GOT3 (cell line): ENCODE measurements around the gene SSBP1.
"Not testable (repeated sequence)": the region's sequence is repeated elsewhere in the genome, so short reads cannot be mapped to it uniquely, and the experiment has no call there.

Experiments used
- DNase-seq: peaks from one replicate; lab custom pipeline; 2025; ENCODE audit warnings: mixed read lengths; lab: John Stamatoyannopoulos, UW

The SSBP1 gene, protein sequence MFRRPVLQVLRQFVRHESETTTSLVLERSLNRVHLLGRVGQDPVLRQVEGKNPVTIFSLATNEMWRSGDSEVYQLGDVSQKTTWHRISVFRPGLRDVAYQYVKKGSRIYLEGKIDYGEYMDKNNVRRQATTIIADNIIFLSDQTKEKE

DNA sequence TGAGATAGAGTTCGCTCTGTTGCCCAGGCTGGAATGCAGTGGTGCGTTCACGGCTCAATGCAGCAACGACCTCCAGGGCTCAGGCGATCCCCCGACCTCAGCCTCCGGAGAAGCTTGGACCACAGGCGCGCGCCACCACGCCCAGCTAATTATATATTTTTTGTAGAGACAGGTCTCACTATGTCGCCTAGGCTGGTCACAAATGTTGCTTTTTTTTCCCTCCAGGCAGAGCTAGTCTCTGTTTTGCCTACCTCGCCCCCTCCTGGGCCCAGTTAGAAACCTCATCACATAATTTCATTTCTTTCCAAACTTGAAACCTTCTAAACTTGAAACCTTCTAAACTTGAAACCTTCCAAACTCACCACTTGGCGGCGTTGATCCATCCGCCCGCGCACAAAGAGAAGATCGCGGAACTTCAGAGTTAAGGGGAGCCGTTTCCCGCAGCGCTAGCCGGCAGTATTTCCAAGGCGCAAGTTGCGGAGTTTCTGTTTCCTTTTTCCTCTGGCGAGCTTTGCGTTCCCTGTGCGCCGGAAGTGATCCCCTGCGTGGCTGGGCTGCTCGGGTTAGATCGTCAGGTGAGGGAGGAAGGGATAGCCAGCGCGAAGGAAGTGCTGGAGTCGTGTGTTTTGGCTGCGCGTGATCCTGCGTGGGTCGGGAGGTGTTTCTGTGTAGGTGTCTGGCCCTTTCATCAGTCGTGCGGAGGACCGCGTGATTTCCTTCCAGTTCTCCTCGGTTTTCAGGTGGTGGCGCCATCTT lies at the start of gene SSBP1:
TSS of gene SSBP1 (plus strand) at position 523 of the 756 bp plus-strand sequence. CDS start 809 bp downstream, outside the sequence.
- peak; percentile 76 for DNase-seq

DNA sequence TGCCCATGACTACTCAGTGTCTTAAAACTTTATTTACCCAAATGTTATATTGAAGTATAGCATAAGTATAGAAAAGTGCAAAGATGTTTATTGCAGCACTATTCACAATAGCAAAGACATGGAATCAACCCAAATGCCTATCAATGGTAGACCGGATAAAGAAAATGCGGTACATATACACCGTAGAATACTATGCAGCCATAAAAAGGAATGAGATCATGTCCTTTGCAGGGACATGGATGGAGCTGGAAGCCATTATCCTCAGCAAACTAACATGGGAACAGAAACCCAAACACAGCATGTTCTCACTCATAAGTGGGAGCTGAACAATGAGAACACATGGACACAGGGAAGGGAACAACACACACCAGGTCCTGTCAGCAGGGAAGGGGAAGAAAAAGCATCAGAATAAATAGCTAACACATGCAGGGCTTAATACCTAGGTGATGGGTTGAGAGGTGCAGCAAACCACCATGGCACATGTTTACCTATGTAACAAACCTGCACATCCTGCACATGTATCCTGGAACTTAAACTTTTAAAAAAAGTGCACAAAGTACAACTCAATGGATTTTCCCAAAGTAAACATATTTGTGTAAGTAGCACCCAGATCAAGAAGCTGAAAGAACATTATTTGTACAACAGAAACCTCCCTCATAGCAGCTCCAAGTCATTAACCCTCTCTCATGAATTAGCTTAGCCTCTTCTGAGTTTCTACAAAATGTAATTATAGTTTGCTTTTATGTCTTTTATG lies 48.9 kb upstream of the SSBP1 start:
- DNase-seq = not testable (repeated sequence)

DNA sequence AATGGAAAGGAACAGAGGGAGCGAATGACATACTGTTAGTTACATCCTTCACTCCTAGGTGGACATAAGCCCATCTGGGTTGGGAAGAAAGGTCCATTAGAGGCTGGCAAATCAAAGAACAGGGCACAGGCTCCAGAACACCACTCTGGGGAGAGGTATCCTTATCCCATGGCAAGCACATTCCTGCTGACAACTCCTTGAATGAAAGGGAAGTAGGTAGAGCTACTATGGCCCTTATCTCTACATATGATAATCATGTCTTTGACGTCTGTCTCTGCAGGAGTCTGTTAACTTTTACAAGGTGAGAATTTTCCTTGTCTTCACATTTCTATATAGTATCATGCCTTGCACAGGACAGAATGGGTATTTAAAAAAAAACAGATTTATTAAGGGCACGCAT lies 46.6 kb upstream of the SSBP1 start:
- no peak for DNase-seq

DNA sequence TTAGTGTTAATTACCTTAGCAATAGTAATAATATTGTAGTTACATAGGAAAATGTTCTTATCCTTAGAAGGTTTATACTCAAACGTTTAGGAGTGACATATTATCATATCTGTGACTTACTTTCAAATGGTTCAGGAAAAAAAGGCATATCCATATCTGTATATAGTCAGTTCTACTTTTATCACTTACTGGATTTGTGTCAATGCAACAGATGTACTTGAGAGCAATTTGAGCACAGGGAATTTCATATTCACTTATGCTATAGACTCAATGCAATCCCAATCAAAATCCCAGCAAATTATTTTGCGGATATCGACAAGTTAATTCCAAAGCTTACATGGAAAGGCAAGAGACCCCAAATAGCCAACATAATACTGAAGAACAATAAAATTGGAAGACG lies 46.2 kb upstream of the SSBP1 start:
- no peak for DNase-seq

DNA sequence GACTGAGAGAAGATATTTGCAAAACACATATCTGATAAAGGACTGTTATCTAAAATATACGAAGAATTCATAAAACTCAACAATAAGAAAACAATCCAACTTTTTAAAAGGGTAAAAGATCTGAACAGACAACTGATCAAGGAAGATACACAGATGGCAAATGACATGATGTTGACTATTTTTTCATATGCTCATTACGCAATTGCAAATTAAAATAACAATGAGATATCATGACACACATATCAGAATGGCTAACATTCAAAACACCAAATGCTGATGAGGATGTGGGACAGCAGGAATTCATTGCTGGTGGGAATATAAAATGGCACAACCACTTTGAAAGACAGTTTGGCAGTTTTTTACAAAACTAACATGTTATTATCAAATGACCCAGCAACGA lies 45.1 kb upstream of the SSBP1 start:
- no peak for DNase-seq

DNA sequence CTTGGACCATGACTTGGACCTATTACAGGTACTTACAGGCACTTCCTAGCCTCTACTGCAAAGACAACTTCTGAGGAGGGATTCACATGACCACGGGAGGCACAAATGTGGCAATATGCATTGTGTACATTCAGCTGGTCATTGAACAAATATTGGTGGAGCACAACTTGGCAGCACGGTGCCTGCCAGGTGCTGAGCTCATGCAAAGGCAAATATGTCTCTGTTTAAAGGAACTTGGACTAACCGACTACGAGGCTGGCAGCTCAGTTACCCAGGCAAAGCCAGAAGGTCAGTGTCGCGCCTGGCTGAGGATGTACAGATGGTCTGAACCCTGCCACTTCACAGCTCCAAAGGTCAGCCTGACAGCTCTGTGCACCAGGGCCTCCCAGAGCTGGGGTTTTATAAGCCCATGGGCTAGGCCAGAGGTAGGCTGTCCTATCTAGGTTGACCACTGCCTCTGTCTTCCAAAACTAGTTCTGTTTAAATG lies 42.3 kb upstream of the SSBP1 start:
- DNase-seq = no peak

DNA sequence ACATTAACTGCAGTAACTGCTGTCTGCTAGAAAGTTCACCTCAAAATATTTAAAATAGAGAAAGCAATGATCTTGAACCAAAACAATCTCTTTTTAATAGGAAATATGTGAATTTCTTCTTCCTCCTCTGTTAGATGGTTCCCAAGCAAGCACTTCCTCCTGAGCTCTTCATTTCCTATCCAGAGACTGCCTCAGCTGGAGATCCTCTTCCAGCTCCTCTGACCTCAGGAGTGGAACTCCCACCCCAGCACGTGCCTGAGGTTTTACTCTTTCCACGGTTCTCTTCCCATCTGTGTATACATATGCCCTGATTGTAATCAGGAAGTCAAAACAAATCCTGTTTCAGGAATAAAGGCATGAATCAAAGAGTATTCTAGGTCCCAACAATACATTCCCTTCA lies 41.8 kb upstream of the SSBP1 start:
- DNase-seq = no peak

DNA sequence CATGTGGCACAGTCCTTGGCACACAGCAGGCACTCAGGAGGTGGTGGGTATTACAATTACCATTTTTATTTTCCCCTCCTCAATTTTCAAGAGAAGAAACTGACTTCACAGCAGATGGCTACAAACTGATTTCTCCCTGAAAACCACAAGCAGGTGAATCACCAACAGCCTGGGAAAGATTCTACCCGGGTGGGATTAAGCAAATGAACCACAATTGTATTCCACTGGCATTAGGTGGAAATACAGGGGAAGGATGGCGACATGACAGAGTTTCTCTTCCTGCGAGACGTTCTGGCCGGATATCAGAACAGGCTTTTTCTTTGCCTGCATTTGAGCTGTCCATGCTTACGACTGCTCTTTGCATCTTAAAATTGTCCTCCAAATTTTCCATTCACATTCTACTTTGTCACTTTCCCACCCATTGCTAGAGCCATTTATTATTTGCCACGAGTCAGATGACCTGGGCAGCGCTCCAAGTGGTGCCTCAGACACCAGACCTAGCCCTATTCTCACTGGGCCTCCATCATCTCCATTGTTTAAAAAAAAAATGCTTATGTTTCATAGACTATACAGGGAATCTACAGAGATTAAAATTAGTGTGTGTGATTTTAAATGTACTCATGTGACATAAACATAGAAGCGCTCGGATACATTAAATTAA lies 40.8 kb upstream of the SSBP1 start:
- DNase-seq = no peak

DNA sequence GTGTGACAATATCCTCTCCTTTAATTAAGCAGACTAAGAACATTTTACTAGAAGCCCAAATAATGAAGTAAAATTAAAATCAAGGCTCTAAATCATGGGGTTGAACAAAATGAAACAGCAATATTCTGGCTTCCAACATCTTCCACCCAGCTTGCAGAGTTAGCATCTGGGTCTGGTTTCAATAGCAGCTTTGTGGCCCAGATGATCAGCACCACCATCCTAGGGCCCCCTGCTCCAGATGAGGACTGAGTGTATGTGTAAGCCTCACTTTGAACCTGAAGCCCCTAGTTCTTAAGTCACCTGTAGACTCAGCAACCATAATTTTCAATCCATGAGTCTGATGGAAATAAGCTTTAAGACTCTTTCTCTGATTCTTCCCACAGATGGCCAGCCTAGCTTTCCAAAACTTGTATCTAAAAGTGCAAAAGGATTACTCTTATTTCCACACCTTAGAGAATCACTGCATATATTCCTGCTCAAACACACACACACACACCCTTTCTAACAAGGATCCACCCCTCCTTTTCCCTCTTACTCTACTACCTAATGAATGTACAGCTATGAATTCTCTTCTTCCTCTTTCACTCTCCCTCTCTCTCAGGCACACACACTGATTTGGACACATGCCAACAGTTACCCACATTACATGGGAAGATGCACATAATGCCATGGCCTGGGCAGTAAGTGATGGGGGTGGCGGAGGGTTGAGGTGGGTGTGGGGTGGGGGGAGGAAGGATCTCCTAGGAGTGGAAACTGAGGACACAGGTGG lies 39.7 kb upstream of the SSBP1 start:
- DNase-seq = no peak

DNA sequence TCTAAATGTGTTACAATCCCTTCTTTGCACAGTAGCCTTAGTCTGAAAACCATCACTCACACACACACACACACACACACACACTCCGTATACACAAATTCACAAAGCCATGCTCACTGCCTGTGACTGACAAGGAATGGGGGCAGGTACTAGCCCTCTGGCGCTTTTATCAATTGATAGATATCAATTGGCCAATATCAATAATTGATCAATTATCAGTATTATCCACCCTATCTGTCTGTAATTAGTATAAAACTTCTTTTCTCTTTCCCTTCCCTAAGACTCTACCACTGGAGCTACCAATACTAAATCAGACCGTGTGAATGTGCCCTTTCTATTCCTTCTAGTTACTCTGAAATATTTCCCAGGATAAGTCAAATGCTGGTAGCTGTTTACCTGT lies 38.3 kb upstream of the SSBP1 start:
- no peak for DNase-seq

DNA sequence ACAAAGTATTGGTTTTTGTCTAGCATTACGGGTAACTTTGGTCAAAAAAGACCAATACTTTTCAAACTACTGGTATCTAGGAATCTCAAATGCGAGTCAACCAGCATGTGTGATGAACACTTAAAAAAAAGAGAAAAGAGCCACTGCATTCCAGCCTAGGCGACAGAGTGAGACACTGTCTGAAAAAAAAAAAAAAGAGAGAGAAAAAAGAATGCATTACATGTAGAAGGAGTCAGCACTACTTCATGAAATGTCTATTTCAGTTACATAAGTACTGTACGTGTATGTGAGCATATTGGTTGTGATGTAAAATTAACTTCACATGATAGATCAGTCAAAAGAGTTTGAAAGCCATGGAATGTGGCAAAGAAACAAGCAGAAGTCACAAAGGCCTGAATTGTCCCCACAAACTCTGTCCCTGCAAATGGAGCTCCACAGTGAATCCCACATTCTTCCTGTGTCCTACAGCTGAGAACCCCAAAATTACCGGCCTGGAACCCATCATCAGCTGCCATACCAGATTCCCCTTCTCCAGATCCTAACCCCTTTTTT lies 37.8 kb upstream of the SSBP1 start:
- DNase-seq = no peak

DNA sequence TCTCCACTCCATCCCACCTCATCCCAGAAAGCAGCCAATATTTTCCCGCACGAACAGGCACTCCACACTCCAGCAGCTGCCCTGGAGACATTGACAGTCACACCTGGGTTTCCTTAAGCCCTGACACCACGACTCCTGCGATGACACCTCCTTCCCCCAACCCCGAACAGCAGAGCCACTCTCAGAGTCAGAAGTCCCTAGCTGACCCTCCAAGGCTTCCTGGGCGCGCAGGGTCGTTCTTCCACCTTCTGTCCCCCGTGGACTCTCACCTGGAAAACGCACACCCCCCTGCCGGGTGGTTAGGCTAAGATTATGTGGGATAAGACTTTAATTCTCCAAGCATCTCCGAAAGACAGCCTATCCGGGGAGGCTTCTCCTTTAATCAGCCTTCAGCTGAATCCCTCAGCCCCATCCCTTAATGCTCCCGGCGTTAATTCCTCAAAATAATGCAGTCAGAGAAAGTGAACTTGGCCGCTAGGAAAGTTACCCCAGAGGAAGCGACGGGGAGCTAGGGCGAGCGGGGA lies 37.2 kb upstream of the SSBP1 start:
- DNase-seq = no peak

DNA sequence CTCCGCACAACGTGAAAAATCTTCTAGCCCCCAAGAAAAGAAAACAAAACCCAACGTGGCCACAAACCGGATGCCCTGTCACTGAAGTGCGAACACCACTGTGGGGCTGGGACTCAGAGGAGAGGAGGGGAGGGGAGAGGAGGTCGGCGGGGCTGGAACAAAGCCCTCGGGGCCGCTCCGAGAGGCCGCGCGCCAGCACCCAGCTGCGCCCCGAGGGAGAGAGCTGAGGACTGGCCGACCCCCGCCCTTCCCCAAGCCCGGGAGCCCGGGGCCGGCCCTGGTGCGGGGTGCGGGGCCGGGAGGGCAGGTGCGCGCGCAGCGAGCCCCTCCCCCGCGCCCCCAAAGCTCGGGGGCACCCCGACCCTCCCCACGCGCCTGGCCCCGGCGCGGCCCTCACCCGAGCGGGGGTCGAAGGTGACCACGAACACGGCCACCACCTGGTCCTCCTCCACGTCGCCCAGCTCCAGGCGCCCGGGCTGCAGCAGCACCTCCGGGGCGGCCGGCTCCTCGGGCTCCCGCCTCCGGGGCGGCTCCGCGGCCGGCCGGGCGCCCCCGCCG lies 36.6 kb upstream of the SSBP1 start:
- peak; percentile 2 for DNase-seq

DNA sequence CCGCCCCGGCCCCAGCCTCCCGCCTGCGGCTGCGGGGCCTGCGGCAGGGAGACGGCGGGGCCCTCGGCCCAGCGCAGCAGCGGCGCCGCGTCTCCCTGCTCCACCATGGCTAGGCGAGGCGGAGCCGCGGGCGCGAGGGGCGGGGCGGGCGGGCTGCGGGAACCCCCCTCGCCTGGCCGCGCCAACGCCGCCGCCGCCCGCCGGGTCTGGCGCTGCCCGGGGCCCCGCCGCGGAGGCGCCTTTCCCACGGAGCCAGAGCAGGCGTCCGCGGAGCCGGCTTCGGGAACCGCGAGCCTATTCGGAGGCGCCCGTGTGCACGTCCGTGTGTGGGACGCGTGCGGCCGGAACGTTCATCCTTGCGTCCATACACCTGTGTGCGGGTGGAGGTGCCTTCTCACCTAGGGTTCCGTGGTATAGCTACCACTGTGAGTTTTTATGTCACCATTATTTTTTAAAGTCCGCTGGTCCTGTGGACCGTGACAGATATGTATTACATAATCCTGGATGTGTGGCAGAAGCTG lies 36.1 kb upstream of the SSBP1 start, which contains the start of gene DENND11:
TSS of gene DENND11 (minus strand) at position 120 of the 521 bp plus-strand sequence. CDS start at position 107, 13 bp downstream.
- no peak for DNase-seq

DNA sequence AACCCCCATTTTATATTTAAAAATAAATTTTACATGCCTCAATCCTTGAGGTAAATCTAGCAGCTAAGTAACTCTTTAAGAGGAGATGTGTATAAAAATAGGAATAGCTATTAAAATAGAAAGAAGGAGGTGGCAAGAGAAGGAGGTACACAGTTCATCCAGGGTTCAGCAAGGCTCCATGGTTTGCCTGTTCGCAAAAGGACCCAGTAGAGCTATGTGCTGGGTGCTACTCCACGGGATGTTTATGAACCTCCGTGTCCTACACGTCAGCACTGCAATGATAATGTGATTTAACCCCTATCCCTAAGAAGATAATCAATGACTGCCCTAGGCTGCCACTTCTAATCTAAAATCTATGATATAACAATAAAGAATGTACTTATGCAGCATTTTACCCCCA lies 35.3 kb upstream of the SSBP1 start:
- DNase-seq = no peak

DNA sequence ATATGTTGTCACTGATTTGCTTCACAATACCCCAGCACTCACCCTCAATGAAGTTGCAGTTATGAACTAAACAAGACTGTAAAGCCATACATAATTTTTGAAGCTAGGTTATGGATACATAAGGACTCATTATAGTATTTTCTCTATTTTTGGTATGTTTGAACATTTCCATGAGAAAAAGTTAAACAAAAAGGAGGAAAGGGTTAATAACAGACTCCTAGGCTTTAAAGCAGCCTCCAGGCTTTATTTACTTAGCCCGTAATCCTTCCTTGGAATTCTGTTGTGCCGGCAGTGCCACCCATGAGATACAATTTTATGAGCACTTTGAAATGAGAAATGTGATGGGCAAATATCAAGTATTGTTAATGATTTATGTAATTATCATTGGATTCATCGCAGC lies 34.0 kb upstream of the SSBP1 start:
- no peak for DNase-seq

DNA sequence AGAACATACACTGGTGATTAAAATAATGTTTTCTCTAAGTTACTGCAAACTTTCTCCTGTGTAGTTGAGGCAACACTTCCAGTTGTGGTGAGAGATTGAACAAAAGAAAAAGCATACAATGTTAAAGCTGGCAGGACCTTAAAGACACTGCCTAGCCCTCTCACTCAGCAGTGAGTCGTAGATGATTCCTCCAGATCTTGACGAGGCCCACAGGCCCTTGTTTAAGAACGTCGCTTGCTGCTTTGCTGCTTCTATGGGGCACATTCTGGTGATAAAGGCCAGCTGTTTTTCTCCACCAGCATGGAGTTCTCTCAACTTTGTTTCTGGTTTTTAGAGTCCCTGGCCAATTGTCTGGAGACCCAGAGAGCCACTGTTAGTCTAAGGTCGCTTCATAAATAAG lies 33.4 kb upstream of the SSBP1 start:
- no peak for DNase-seq

DNA sequence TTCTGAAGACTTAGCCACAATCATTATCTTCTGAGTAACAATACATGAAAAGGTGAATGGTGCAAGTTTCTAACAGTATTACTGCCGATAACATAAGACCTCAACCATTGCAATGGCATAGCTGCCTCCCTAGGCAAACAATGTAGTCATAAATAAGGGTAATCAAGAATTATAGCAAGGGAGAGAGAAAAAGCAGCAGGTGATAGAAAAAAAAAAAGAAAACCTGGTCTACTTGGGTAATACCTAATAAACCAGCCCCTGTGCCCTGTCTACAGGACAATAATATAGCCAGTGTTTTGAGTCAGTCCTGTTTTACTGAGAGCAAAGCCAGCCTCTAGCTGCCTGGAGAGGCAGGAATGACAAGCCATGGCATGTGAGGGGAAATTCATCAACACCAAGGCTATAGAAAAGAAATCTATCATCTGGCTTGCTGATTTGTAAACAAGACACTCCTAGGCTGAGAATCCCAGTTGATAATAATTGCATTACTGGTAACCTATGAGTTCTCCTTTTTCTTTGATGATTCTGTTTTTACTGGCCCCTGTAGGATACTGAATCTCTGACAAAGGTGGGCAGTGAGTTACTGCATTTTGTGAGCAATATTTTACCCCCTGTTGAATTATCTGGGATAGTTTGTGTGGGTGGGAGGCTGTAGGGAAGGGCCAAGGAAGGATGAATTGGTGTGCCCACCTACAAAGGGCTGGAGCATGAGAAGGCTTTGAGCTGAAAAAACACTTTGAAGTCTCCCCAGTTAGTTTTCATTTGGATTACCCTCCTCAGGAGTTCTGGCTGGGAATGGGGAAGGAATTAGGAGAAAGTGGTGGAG lies 31.7 kb upstream of the SSBP1 start:
- no peak for DNase-seq

DNA sequence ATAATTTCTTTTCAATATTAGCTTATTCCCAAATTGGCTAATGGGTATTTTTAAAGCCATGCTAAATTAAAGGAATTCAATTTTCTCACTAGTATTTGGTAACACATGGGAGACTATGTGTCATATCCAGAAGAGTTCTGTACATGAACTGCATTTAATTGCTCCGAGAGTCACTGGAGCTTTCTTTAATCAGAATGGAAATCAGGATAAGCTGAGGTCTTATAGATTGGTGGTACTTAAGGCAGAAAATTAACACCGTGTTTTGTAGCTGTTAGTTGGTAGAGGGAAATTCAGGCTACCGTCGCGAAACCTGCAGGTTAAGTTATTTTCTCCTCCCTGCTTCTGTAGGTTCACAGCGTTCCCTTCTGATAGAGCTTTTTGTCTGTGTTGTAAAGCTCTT lies 29.8 kb upstream of the SSBP1 start, which contains the start of gene WEE2:
TSS of gene WEE2 (plus strand) at position 3 of the 400 bp plus-strand sequence. CDS start 406 bp downstream, outside the sequence.
- DNase-seq = no peak
